ENCODE results near the gene MAP1LC3B2.

DNA sequence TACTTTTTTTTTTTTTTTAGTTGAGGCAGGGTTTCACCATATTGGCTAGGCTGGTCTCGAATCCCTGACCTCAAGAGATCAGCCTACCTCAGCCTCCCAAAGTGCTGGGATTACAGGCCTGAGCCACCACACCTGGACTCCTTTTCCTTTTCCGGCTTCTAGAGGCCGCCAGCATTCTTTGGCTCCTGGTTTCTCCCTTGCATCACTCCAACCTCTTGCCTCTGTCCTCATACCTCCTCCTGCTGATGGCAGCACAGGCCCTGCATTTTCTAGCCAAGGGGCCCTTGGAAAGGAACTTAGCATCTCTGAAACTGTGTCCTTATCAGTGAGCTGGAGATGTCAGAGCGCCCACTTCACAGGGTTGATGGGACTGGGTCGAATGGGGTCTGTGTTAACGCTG is 53.3 kb downstream of the MAP1LC3B2 start:
- TF ChIP-seq CTCF (IDR thresholded peaks at IDR 0.05), result no peak
- TF ChIP-seq POLR2A (IDR thresholded peaks at IDR 0.05), result no peak

All from gastroesophageal sphincter (tissue), 3 donors.